SK-N-SH (cell line): ENCODE results near the gene AANAT.
A peak's percentile ranks its signal among the peaks of the same experiment; 100 is the strongest.

ENCODE experiments used
- CTCF ChIP-seq: fragments of 200-600 bp; sonication (generic); IDR thresholded peaks from 2 replicates; pipeline ENCODE4 v1.6.1; 2017; ENCODE audit warnings: antibody characterized with exemption, mild to moderate bottlenecking, moderate library complexity
- EP300 ChIP-seq, 2 experiments: IDR thresholded peaks; 2 replicates each; pipeline versions ENCODE4 v1.4.0 to v1.6.1; 2012; ENCODE audit warnings: borderline replicate concordance in 1 of 2, low read depth in 1 of 2, low read length in 1 of 2
- EZH2phosphoT487 ChIP-seq: fragments of 200-600 bp; sonication (generic); IDR thresholded peaks from 2 replicates; pipeline ENCODE4 v1.6.1; 2017; ENCODE audit warnings: low read depth, mixed run types, mild to moderate bottlenecking, antibody characterized with exemption, moderate library complexity, borderline replicate concordance
- PBX3 ChIP-seq: IDR thresholded peaks from 2 replicates; pipeline ENCODE4; 2012
- POLR2AphosphoS5 ChIP-seq: IDR thresholded peaks from 2 replicates; pipeline ENCODE4 v1.6.1; 2012; ENCODE audit warnings: low read depth, low read length

GRCh38 chr17:76497979-76498875 lies 30.8 kb downstream of the AANAT start:
- TF ChIP-seq POLR2AphosphoS5, result peak; percentile 20; the same call in 1 of the 2 replicates
- TF ChIP-seq CTCF, result no peak
- peak; percentile 52 for TF ChIP-seq PBX3
- peak in 1 of 2 experiments; percentile 66; a peak in 2 of 4 replicates for TF ChIP-seq EP300 (IDR thresholded peaks at IDR 0.05; ENCODE audit: borderline replicate concordance in 1 of 2, low read depth in 1 of 2, low read length in 1 of 2)
- TF ChIP-seq EZH2phosphoT487, result no peak
